ENCODE measurements around the gene ADSS2. TPM values are rescaled to one million over a fixed set of nuclear protein-coding genes. Genes with fewer than 3 reads are reported as not detected.

ADSS2 gene
- total RNA-seq, 1 donor from 2014 or later, result 38.3 TPM

- H3K27me3 ChIP-seq, result no peaks in the 10 kb centered on the region
- H3K27ac ChIP-seq, result no peak overlapping the region
- no peaks in the 10 kb centered on the region for H3K36me3 ChIP-seq
- H3K4me3 ChIP-seq, result no peak overlapping the region
- intact Hi-C loops (cut with DNase I), result loop anchor here (10.0 kb wide), 1 partner anchor 378 kb away; the partner anchor contains the start of gene COX20
- TF ChIP-seq CTCF (IDR thresholded peaks at IDR 0.05), result no peak
- H3K4me1 ChIP-seq, result peaks cover 4 to 6% of the 10 kb centered on the region in 2 donors
- no peaks in the 10 kb centered on the region for H3K9me3 ChIP-seq
- DNase-seq (ENCODE audit: low spot score in 2 of 2), result no peak
Observed at GRCh38 chr1:244456586-244456985, 4.9 kb upstream of the ADSS2 start.

- no peak overlapping the region for H3K4me3 ChIP-seq
- no peaks in the 10 kb centered on the region for H3K36me3 ChIP-seq
- H3K27me3 ChIP-seq, result no peaks in the 10 kb centered on the region
- no peak overlapping the region for H3K27ac ChIP-seq
- TF ChIP-seq CTCF (IDR thresholded peaks at IDR 0.05), result no peak
- intact Hi-C loops (cut with DNase I), result loop anchor here (5.0 to 10.0 kb wide), 6 partner anchors 132 to 1197 kb away; partner anchors contain the start of genes AKT3, CEP170, COX20 and SDCCAG8
- H3K4me1 ChIP-seq, result peaks cover 0 to 11% of the 10 kb centered on the region in 2 donors
- no peak for DNase-seq (ENCODE audit: low spot score in 2 of 2)
- H3K9me3 ChIP-seq, result no peaks in the 10 kb centered on the region
Observed at GRCh38 chr1:244454412-244454811, 2.7 kb upstream of the ADSS2 start.

- intact Hi-C loops (cut with DNase I), result loop anchor here (2.0 to 10.0 kb wide), 10 partner anchors 130 to 1195 kb away; partner anchors contain the start of genes AKT3, CEP170, COX20 and DESI2
- H3K27ac ChIP-seq, result peak overlapping the region; percentile 96 to 98
- H3K9me3 ChIP-seq, result no peaks in the 10 kb centered on the region
- no peaks in the 10 kb centered on the region for H3K36me3 ChIP-seq
- H3K4me3 ChIP-seq, result peak overlapping the region; percentile 89 to 95
- peak; percentile 98 to 99 for DNase-seq (ENCODE audit: low spot score in 2 of 2)
- peak; percentile 32 to 61 (median 56) for TF ChIP-seq CTCF (IDR thresholded peaks at IDR 0.05)
- H3K27me3 ChIP-seq, result no peaks in the 10 kb centered on the region
- peaks cover 0 to 23% of the 10 kb centered on the region in 2 donors for H3K4me1 ChIP-seq
Observed at GRCh38 chr1:244451951-244452795, 464 bp upstream of the ADSS2 start.

- DNase-seq (ENCODE audit: low spot score in 2 of 2), result peak in 1 of 2 donors; percentile 75
- no peak for TF ChIP-seq CTCF (IDR thresholded peaks at IDR 0.05)
- no peaks in the 10 kb centered on the region for H3K36me3 ChIP-seq
- H3K4me3 ChIP-seq, result peak overlapping the region; percentile 89 to 95
- H3K9me3 ChIP-seq, result no peaks in the 10 kb centered on the region
- intact Hi-C loops (cut with DNase I), result loop anchor here (2.0 to 10.0 kb wide), 8 partner anchors 129 to 1194 kb away; partner anchors contain the start of genes AKT3, CEP170, COX20 and SDCCAG8
- H3K27me3 ChIP-seq, result no peaks in the 10 kb centered on the region
- H3K27ac ChIP-seq, result peak overlapping the region; percentile 96 to 98
- H3K4me1 ChIP-seq, result peaks cover 4 to 34% of the 10 kb centered on the region in 2 donors
Observed at GRCh38 chr1:244450597-244451538, 841 bp downstream of the ADSS2 start.

- Histone ChIP-seq H3K4me3 (peak overlapping the region; percentile 89 to 95), H3K27me3 (no peaks in the 10 kb centered on the region), H3K4me1 (peaks cover 6 to 41% of the 10 kb centered on the region in 2 donors), H3K27ac (peak overlapping the region in 1 of 2 donors; percentile 98), H3K9me3 (no peaks in the 10 kb centered on the region), H3K36me3 (no peaks in the 10 kb centered on the region)
- TF ChIP-seq CTCF (IDR thresholded peaks at IDR 0.05), result no peak
- no peak for DNase-seq (ENCODE audit: low spot score in 2 of 2)
- intact Hi-C loops (cut with DNase I), result loop anchor here (2.0 to 10.0 kb wide), 8 partner anchors 128 to 1193 kb away; partner anchors contain the start of genes AKT3, CEP170, COX20 and SDCCAG8
Observed at GRCh38 chr1:244449936-244450508, 1.7 kb downstream of the ADSS2 start.
